VCaP (cell line): ENCODE results near the gene LPO.
A peak's percentile ranks its signal among the peaks of the same experiment; 100 is the strongest.

Source experiments
- H3K27ac ChIP-seq: fragments of 450-650 bp; 2 replicates; pipeline ENCODE4 v1.5.1; 2017
- CTCF ChIP-seq: fragments of 450-650 bp; conservative IDR thresholded peaks from 2 replicates; pipeline ENCODE4 v1.5.1; 2017; ENCODE audit warnings: mild to moderate bottlenecking, moderate library complexity

The LPO gene

GRCh38 chr17:58308173-58308984, 70.0 kb downstream of the LPO start:
- peak; percentile 56 for TF ChIP-seq CTCF
- H3K27ac ChIP-seq: no peak overlapping the region

GRCh38 chr17:58308985-58309917, 70.9 kb downstream of the LPO start:
- no peak for TF ChIP-seq CTCF
- H3K27ac ChIP-seq: no peak overlapping the region

GRCh38 chr17:58309918-58310259, 71.5 kb downstream of the LPO start:
- TF ChIP-seq CTCF: no peak

GRCh38 chr17:58310511-58311428, 72.4 kb downstream of the LPO start:
- no peak overlapping the region for H3K27ac ChIP-seq
- no peak for TF ChIP-seq CTCF

More at GRCh38 chr17:58309918-58310259, 71.5 kb downstream of the LPO start:
- H3K27ac ChIP-seq: no peak overlapping the region

GRCh38 chr17:58311429-58311894, 73.1 kb downstream of the LPO start:
- H3K27ac ChIP-seq: no peak overlapping the region
- TF ChIP-seq CTCF: no peak

GRCh38 chr17:58312021-58312630, 73.7 kb downstream of the LPO start:
- H3K27ac ChIP-seq: no peak overlapping the region
- no peak for TF ChIP-seq CTCF
